Neuronal stem cell (in vitro differentiated cells): ENCODE measurements around the gene LPCAT1.
"Not testable (repeated sequence)": the region's sequence is repeated elsewhere in the genome, so short reads cannot be mapped to it uniquely, and the experiment has no call there.

ENCODE experiments used
- DNase-seq: peaks from one replicate; pipeline ENCODE4 v3.0.0-alpha.2; 2013; ENCODE audit warnings: low spot score
- H2AFZ ChIP-seq: one replicate; pipeline ENCODE4 v1.6.1; 2013; ENCODE audit warnings: mild to moderate bottlenecking, low read length, inconsistent platforms
- H2AK5ac ChIP-seq: 2 replicates; pipeline ENCODE4 v1.6.1; 2013; ENCODE audit warnings: low read depth, mild to moderate bottlenecking, inconsistent platforms, low read length, moderate library complexity, mixed read lengths
- H2BK120ac ChIP-seq: 2 replicates; pipeline ENCODE4 v1.6.1; 2013; ENCODE audit warnings: low read depth, mild to moderate bottlenecking, inconsistent platforms, low read length, moderate library complexity, mixed read lengths
- H2BK12ac ChIP-seq: one replicate; pipeline ENCODE4 v1.6.1; 2013; ENCODE audit warnings: low read length, inconsistent platforms
- H2BK15ac ChIP-seq: 2 replicates; pipeline ENCODE4 v1.6.1; 2013; ENCODE audit warnings: mild to moderate bottlenecking, low read length, inconsistent platforms, mixed read lengths
- H2BK5ac ChIP-seq: one replicate; pipeline ENCODE4 v1.6.1; 2013; ENCODE audit warnings: inconsistent platforms, mild to moderate bottlenecking, low read length, moderate library complexity
- H3K14ac ChIP-seq: one replicate; pipeline ENCODE4 v1.6.1; 2013; ENCODE audit warnings: low read length, inconsistent platforms
- H3K18ac ChIP-seq: 2 replicates; pipeline ENCODE4 v1.6.1; 2013; ENCODE audit warnings: low read length, inconsistent platforms
- H3K23ac ChIP-seq: 2 replicates; pipeline ENCODE4 v1.6.1; 2013; ENCODE audit warnings: low read depth, mild to moderate bottlenecking, mixed read lengths, low read length, inconsistent platforms; ENCODE audit not compliant: poor library complexity
- H3K27ac ChIP-seq: replicated peaks from 3 replicates; pipeline ENCODE4 v1.5.1; 2013; ENCODE audit warnings: low read length, inconsistent platforms
- H3K27me3 ChIP-seq, 3 experiments: 2 replicates each; pipeline ENCODE4 v1.6.1; 2013; ENCODE audit warnings: low read length in 3 of 3, mild to moderate bottlenecking in 2 of 3, inconsistent platforms in 1 of 3, low read depth in 1 of 3, mixed read lengths in 1 of 3, moderate library complexity in 1 of 3; ENCODE audit not compliant: control insufficient read depth in 3 of 3, insufficient read depth in 3 of 3
- H3K36me3 ChIP-seq, 2 donors: replicated peaks in 1 of 2; 2 replicates each; pipeline ENCODE4 v1.6.1; 2013; ENCODE audit warnings: low read length in 2 of 2; ENCODE audit not compliant: control insufficient read depth in 2 of 2, insufficient read depth in 2 of 2
- H3K4ac ChIP-seq: 2 replicates; pipeline ENCODE4 v1.6.1; 2013; ENCODE audit warnings: inconsistent platforms, mild to moderate bottlenecking, low read length, moderate library complexity
- H3K4me1 ChIP-seq, 2 donors: 1 replicate in 1 of 2; 2 replicates in 1 of 2; pipeline ENCODE4 v1.6.1; 2013; ENCODE audit warnings: low read length in 2 of 2, low read depth in 1 of 2; ENCODE audit not compliant: control insufficient read depth in 2 of 2, insufficient read depth in 1 of 2
- H3K4me2 ChIP-seq: one replicate; pipeline ENCODE4 v1.6.1; 2013; ENCODE audit warnings: mild to moderate bottlenecking, low read length, inconsistent platforms; ENCODE audit not compliant: insufficient read depth, poor library complexity, severe bottlenecking
- H3K4me3 ChIP-seq, 2 donors: 2 replicates each; pipeline ENCODE4 v1.5.1; 2013; ENCODE audit warnings: low read length in 2 of 2, mild to moderate bottlenecking in 2 of 2, inconsistent platforms in 1 of 2, moderate library complexity in 1 of 2
- H3K79me1 ChIP-seq: one replicate; pipeline ENCODE4 v1.6.1; 2013; ENCODE audit warnings: low read depth, mild to moderate bottlenecking, inconsistent platforms, low read length, moderate library complexity
- H3K9ac ChIP-seq: one replicate; pipeline ENCODE4 v1.6.1; 2013; ENCODE audit warnings: mild to moderate bottlenecking, low read depth, low read length, inconsistent platforms; ENCODE audit not compliant: poor library complexity
- H3K9me3 ChIP-seq, 2 donors: replicated peaks in 1 of 2; 2 replicates each; pipeline versions ENCODE3 to v1.6.1; 2013; ENCODE audit warnings: low read length in 2 of 2, mild to moderate bottlenecking in 2 of 2, inconsistent platforms in 1 of 2, low read depth in 1 of 2, mixed read lengths in 1 of 2, moderate library complexity in 1 of 2; ENCODE audit not compliant: control insufficient read depth in 2 of 2, insufficient read depth in 1 of 2
- H4K8ac ChIP-seq: one replicate; pipeline ENCODE4 v1.6.1; 2013; ENCODE audit warnings: low read depth, mild to moderate bottlenecking, inconsistent platforms, low read length, moderate library complexity
- H4K91ac ChIP-seq: one replicate; pipeline ENCODE4 v1.6.1; 2013; ENCODE audit warnings: low read length, low read depth, mild to moderate bottlenecking, inconsistent platforms; ENCODE audit not compliant: poor library complexity
- WGBS, 2 donors: extraction: QIAGEN DNeasy Blood & Tissue Kit; methylation state at CpG; one replicate each; pipeline ENCODE4 v1.1.7; 2013; ENCODE audit warnings: missing lambda C conversion rate in 2 of 2, mixed read lengths in 1 of 2; ENCODE audit not compliant: insufficient read length in 2 of 2, insufficient replicate concordance in 1 of 2; ENCODE audit errors: extremely low coverage in 2 of 2; 5-methylcytosine and 5-hydroxymethylcytosine counted together

Gene LPCAT1

DNA sequence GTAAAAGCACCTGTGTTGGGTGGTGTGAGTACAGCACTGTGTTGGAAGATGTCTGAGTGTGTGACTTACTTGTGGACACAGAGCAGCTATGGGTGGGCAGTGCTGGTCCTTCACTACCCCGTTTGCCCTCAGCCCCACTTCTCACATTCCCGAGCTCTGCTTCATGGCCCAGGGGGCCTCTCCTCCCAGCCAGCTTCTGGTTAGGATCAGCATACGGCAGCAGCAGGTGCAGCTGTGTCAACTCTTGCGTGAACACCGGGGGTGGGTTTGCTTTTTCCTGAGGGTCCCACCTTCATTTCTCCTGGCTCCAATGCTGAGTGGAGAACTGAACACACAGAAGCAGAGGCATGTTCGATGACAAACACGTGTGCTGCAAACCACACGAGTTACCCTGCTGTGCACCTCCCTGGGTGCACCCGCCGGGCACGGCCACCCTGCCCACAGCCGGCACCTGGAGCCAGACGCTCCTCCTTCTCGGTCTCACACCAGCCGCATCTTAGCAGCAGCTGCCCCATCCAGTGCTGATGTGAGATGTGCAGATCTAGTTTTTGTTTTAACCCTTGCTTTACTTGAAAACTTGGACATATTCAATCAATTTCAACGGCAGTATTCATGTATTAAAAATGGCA, 63.6 kb downstream of the LPCAT1 start:
- H3K9ac ChIP-seq, result no peak overlapping the region
- no peak overlapping the region for H3K4me2 ChIP-seq
- no peak overlapping the region for H2BK15ac ChIP-seq
- no peak overlapping the region for H4K8ac ChIP-seq
- H3K9me3 ChIP-seq, result peaks cover 18 to 30% of the 10 kb centered on the region in 2 donors
- H3K4ac ChIP-seq, result no peak overlapping the region
- no peaks in the 10 kb centered on the region for H3K27me3 ChIP-seq
- no peak overlapping the region for H3K27ac ChIP-seq
- H3K23ac ChIP-seq, result peak overlapping the region; percentile 70
- peaks cover 5% of the 10 kb centered on the region for H3K79me1 ChIP-seq
- no peak overlapping the region for H2AK5ac ChIP-seq
- no peak overlapping the region for H2BK5ac ChIP-seq
- no peak for DNase-seq
- H4K91ac ChIP-seq, result no peak overlapping the region
- H2BK120ac ChIP-seq, result no peak overlapping the region
- peaks cover 41 to 68% of the 10 kb centered on the region in 2 donors for H3K36me3 ChIP-seq
- peaks cover 0 to 5% of the 10 kb centered on the region in 2 donors for H3K4me1 ChIP-seq
- H3K18ac ChIP-seq, result no peak overlapping the region
- WGBS, 2 donors, result no CpG with 5 or more reads among the region's 16 CpGs
- no peak overlapping the region for H2AFZ ChIP-seq
- no peak overlapping the region for H2BK12ac ChIP-seq
- no peak overlapping the region for H3K14ac ChIP-seq
- no peak overlapping the region for H3K4me3 ChIP-seq

DNA sequence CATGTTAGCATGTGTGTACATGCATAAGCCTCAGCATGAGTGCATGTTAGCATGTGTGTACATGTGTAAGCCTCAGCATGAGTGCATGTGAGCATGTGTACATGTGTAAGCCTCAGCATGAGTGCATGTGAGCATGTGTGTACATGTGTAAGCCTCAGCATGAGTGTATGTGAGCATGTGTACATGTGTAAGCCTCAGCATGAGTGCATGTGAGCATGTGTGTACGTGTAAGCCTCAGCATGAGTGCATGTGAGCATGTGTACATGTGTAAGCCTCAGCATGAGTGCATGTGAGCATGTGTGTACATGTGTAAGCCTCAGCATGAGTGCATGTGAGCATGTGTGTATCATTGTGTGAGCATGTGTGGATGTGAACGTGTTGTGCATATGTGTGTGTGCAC, 64.3 kb downstream of the LPCAT1 start:
- not testable (repeated sequence) for H2AFZ ChIP-seq, H3K27ac ChIP-seq, H3K4me1 ChIP-seq, H2BK120ac ChIP-seq, H3K9ac ChIP-seq, H3K23ac ChIP-seq, H3K27me3 ChIP-seq, H2BK5ac ChIP-seq, H3K79me1 ChIP-seq, H4K91ac ChIP-seq, H3K14ac ChIP-seq, H3K4me2 ChIP-seq, H2BK12ac ChIP-seq, H2AK5ac ChIP-seq, H3K4ac ChIP-seq, H4K8ac ChIP-seq, H2BK15ac ChIP-seq, DNase-seq, H3K18ac ChIP-seq
- peak overlapping the region in 1 of 2 donors; percentile 63 for H3K4me3 ChIP-seq
- peaks cover 34 to 61% of the 10 kb centered on the region in 2 donors for H3K36me3 ChIP-seq
- H3K9me3 ChIP-seq, result peaks cover 18 to 25% of the 10 kb centered on the region in 2 donors
- WGBS, 2 donors, result no CpG with 5 or more reads among the region's 2 CpGs

DNA sequence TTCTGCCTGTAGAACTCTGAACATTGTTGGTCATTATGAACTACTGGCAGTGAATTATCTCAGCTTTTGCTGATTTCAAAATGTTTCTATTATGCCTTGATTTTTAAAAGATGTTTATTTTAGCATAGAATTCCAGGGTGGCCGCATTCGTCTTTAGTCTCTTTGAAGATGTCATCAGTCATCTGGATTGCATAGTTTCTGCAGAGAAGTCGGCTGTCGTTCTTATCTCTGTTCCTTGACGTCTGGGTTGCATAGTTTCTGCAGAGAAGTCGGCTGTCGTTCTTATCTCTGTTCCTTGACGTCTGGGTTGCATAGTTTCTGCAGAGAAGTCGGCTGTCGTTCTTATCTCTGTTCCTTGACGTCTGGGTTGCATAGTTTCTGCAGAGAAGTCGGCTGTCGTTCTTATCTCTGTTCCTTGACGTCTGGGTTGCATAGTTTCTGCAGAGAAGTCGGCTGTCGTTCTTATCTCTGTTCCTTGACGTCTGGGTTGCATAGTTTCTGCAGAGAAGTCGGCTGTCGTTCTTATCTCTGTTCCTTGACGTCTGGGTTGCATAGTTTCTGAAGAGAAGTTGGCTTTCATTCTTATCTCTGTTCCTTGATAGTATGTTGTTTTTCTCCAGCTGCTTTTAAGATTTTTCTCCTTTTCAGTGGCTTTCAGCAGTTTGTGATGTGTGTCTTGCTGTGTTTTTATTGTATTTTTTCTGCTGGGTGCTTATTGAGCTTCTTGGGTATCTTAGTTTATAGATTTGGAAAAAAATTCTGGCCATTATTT, 67.5 kb downstream of the LPCAT1 start:
- not testable (repeated sequence) for H3K27me3 ChIP-seq, H2BK15ac ChIP-seq, H3K4me1 ChIP-seq, H3K4ac ChIP-seq, H2BK12ac ChIP-seq, H3K4me3 ChIP-seq, H3K9ac ChIP-seq, H3K79me1 ChIP-seq, H3K23ac ChIP-seq, H4K91ac ChIP-seq, DNase-seq, H3K4me2 ChIP-seq, H4K8ac ChIP-seq, H3K18ac ChIP-seq, H2AFZ ChIP-seq, H3K14ac ChIP-seq, H2BK120ac ChIP-seq, H3K27ac ChIP-seq, H2BK5ac ChIP-seq, H2AK5ac ChIP-seq
- Histone ChIP-seq H3K9me3 (peaks cover 24 to 26% of the 10 kb centered on the region in 2 donors), H3K36me3 (peaks cover 16 to 30% of the 10 kb centered on the region in 2 donors)
- WGBS, 2 donors, result no CpG with 5 or more reads among the region's 20 CpGs

DNA sequence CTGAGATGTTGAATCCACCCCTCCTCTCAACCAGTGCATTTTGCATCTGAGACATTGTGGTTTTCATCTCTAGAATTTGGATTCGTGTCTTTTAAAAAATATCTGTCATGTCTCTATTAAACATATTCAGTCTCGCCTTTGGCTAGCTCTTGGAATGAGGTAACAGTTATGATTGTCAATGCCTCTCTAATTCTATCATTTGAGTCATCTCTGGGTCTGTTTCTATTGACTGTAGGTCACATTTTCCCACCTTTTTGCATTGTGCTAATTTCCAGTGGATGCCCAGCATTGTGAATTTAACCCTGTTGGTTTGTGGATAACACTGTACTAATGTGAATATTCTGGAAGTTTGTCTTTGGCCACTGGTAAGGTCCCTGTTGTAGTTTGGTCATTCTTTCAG, 70.1 kb downstream of the LPCAT1 start:
- Histone ChIP-seq H4K91ac (no peak overlapping the region), H4K8ac (no peak overlapping the region), H3K18ac (no peak overlapping the region), H3K23ac (no peak overlapping the region), H3K4me3 (no peak overlapping the region), H2AFZ (no peak overlapping the region), H2BK120ac (no peak overlapping the region), H3K9me3 (peaks cover 21 to 24% of the 10 kb centered on the region in 2 donors), H3K9ac (no peak overlapping the region), H3K4me1 (no peaks in the 10 kb centered on the region), H3K36me3 (peaks cover 2 to 5% of the 10 kb centered on the region in 2 donors), H3K14ac (no peak overlapping the region), H3K4me2 (no peak overlapping the region), H3K27me3 (peaks cover 0 to 27% (median 0%) of the 10 kb centered on the region in 3 experiments), H2BK5ac (no peak overlapping the region), H3K4ac (no peak overlapping the region), H2BK15ac (no peak overlapping the region), H3K27ac (no peak overlapping the region), H3K79me1 (no peaks in the 10 kb centered on the region), H2BK12ac (no peak overlapping the region), H2AK5ac (no peak overlapping the region)
- no CpG with 5 or more reads among the region's 2 CpGs for WGBS, 2 donors
- DNase-seq, result no peak
